Tibial nerve (tissue), 4 donors: ENCODE measurements around the gene C8G. TPM values are rescaled to one million over a fixed set of nuclear protein-coding genes. Genes with fewer than 3 reads are reported as not detected.

Experiments
- DNase-seq, 2 donors: peaks; one replicate each; pipeline ENCODE4 v3.0.0-alpha.2; 2019; ENCODE audit warnings: low spot score in 2 of 2
- H3K27ac ChIP-seq, 4 donors: fragments of 200-600 bp; sonication (generic) in 3 of 4; one replicate each; pipeline ENCODE4 v1.5.1; 2017 to 2019; ENCODE audit warnings: mild to moderate bottlenecking in 1 of 4
- H3K27me3 ChIP-seq, 2 donors: fragments of 200-600 bp; sonication (generic) in 1 of 2; one replicate each; pipeline versions ENCODE4 v1.5.1 to v1.6.0; 2017 to 2019
- H3K36me3 ChIP-seq, 3 donors: fragments of 200-600 bp; sonication (generic); one replicate each; pipeline ENCODE4 v1.5.1; 2018 to 2019
- H3K4me1 ChIP-seq, 4 donors: fragments of 200-600 bp; sonication (generic) in 3 of 4; one replicate each; pipeline ENCODE4 v1.5.1; 2017 to 2019
- H3K4me3 ChIP-seq, 4 donors: fragments of 200-600 bp; sonication (generic) in 3 of 4; one replicate each; pipeline ENCODE4 v1.5.1; 2017 to 2019; ENCODE audit warnings: mild to moderate bottlenecking in 1 of 4, moderate library complexity in 1 of 4
- H3K9me3 ChIP-seq, 4 donors: fragments of 200-600 bp; sonication (generic) in 3 of 4; one replicate each; pipeline ENCODE4 v1.5.1; 2017 to 2019
- EP300 ChIP-seq, 2 donors: sonication (generic); formaldehyde crosslinking; IDR thresholded peaks; one replicate each; pipeline ENCODE4 v1.6.1; 2017; ENCODE audit warnings: antibody characterized with exemption in 2 of 2, mild to moderate bottlenecking in 1 of 2
- POLR2A ChIP-seq, 2 donors: fragments of 450-650 bp; IDR thresholded peaks; one replicate each; pipeline ENCODE4 v1.6.1; 2017; ENCODE audit warnings: antibody characterized with exemption in 2 of 2, mild to moderate bottlenecking in 2 of 2, moderate library complexity in 2 of 2
- WGBS, 2 donors: methylation state at CpG; one replicate each; pipeline ENCODE4 v1.1.5; 2018; 5-methylcytosine and 5-hydroxymethylcytosine counted together
- total RNA-seq, 4 donors: library from RNA; depleted of rRNA; stranded (reverse); fragments of >200 nt; gene quantifications; one replicate each; pipeline ENCODE4 v1.1.0, GENCODE V29; 2016
- TF ChIP-seq, protein P1 (sequence below), 5 experiments: fragments of 200-600 bp in 3 of 5; fragments of 450-650 bp in 2 of 5; sonication (generic) in 3 of 5; IDR thresholded peaks; one replicate each; pipeline ENCODE4 v1.5.1; 2016 to 2019; ENCODE audit warnings: antibody characterized with exemption in 5 of 5, mild to moderate bottlenecking in 3 of 5, moderate library complexity in 2 of 5

The C8G gene
- total RNA-seq, 4 donors from 2014 or later, result 3.3 to 5.1 TPM; not detected in 2

DNA sequence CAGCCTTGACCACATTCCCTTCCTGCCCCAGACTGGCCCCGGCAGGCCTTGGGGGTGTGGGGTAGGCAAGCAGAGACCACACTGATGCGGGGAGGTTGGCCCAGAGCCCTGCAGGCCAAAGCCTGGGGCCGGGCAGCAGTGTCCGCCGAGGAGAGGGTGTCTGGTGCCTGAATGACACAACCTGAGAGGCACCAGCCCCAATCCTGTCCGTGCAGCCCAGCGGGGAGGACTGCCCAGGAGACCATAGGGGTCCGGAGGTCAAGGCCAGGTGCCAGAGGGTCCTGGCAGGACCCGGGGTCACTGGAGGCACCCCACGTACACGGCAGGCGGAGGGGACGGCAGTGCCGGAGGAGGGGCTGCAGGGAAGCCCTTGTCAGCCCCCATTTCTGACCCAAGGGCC lies 26.7 kb downstream of the C8G start:
- H3K9me3 ChIP-seq, result no peaks in the 10 kb centered on the region
- WGBS, 2 donors, result 59 to 82% methylated on average over 4 to 12 of the region's 14 CpGs
- DNase-seq, result no peak
- H3K27me3 ChIP-seq, result no peaks in the 10 kb centered on the region
- no peak overlapping the region for H3K4me3 ChIP-seq
- H3K36me3 ChIP-seq, result no peaks in the 10 kb centered on the region
- TF ChIP-seq POLR2A (IDR thresholded peaks at IDR 0.05) (no peak), EP300 (IDR thresholded peaks at IDR 0.05) (no peak)
- TF ChIP-seq, protein P1, sequence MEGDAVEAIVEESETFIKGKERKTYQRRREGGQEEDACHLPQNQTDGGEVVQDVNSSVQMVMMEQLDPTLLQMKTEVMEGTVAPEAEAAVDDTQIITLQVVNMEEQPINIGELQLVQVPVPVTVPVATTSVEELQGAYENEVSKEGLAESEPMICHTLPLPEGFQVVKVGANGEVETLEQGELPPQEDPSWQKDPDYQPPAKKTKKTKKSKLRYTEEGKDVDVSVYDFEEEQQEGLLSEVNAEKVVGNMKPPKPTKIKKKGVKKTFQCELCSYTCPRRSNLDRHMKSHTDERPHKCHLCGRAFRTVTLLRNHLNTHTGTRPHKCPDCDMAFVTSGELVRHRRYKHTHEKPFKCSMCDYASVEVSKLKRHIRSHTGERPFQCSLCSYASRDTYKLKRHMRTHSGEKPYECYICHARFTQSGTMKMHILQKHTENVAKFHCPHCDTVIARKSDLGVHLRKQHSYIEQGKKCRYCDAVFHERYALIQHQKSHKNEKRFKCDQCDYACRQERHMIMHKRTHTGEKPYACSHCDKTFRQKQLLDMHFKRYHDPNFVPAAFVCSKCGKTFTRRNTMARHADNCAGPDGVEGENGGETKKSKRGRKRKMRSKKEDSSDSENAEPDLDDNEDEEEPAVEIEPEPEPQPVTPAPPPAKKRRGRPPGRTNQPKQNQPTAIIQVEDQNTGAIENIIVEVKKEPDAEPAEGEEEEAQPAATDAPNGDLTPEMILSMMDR (IDR thresholded peaks at IDR 0.05), result no peak
- peaks cover 0 to 56% (median 4%) of the 10 kb centered on the region in 4 donors for H3K4me1 ChIP-seq
- H3K27ac ChIP-seq, result peak overlapping the region in 1 of 4 donors; percentile 90

DNA sequence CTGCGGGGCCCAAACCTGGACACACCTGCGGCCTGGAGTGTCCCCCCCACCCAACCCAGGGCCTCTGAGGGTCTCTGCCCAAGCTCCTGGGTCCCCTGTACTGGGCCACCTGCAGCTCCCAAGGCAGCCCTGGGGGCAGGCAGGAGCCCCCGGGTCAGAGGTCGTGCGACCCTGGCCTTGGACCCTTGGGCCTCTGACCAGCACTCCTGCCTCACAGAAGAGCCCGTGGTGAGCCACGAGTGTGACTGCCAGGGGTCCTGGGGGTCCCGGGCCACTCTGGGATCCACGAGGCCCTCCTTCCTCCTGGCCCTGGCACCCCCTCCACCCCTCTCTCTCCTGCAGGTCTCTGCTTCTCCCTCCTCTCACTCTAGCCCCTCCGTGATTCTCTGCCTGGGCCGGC lies 27.3 kb downstream of the C8G start:
- Histone ChIP-seq H3K27me3 (no peaks in the 10 kb centered on the region), H3K4me3 (no peak overlapping the region), H3K27ac (peak overlapping the region in 1 of 4 donors; percentile 90), H3K36me3 (no peaks in the 10 kb centered on the region), H3K4me1 (peaks cover 0 to 62% (median 4%) of the 10 kb centered on the region in 4 donors), H3K9me3 (no peaks in the 10 kb centered on the region)
- TF ChIP-seq POLR2A (IDR thresholded peaks at IDR 0.05) (no peak), EP300 (IDR thresholded peaks at IDR 0.05) (no peak)
- TF ChIP-seq, protein P1 (IDR thresholded peaks at IDR 0.05), result no peak
- no peak for DNase-seq
- 48 to 73% methylated on average over 6 of the region's 11 CpGs for WGBS, 2 donors

DNA sequence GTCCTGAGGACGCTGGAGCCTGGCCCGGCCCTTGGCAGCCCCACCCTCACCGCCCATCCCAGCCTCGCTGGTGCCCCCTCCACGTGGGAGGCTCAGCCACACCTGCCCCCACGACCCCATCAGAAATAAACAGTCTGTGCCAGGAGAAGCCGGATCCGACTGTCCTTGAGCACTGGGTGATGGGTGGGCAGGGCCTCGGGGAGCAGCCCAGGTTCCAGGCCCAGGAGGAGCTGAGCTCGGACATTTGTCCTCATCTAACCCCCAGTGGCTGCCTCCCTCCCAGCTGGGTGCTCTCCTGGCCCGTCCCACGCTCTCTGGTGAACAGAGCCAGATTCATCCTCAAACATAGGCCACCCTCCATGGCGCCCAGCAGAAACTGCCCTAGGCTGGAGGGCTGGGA lies 27.7 kb downstream of the C8G start:
- Histone ChIP-seq H3K4me3 (no peak overlapping the region), H3K27ac (peak overlapping the region in 1 of 4 donors; percentile 90), H3K36me3 (no peaks in the 10 kb centered on the region), H3K9me3 (no peaks in the 10 kb centered on the region), H3K4me1 (peaks cover 0 to 66% (median 6%) of the 10 kb centered on the region in 4 donors), H3K27me3 (no peaks in the 10 kb centered on the region)
- no peak for DNase-seq
- TF ChIP-seq, protein P1 (IDR thresholded peaks at IDR 0.05), result no peak
- TF ChIP-seq EP300 (IDR thresholded peaks at IDR 0.05) (no peak), POLR2A (IDR thresholded peaks at IDR 0.05) (no peak)
- 54 to 57% methylated on average over 11 to 13 of the region's 13 CpGs for WGBS, 2 donors

DNA sequence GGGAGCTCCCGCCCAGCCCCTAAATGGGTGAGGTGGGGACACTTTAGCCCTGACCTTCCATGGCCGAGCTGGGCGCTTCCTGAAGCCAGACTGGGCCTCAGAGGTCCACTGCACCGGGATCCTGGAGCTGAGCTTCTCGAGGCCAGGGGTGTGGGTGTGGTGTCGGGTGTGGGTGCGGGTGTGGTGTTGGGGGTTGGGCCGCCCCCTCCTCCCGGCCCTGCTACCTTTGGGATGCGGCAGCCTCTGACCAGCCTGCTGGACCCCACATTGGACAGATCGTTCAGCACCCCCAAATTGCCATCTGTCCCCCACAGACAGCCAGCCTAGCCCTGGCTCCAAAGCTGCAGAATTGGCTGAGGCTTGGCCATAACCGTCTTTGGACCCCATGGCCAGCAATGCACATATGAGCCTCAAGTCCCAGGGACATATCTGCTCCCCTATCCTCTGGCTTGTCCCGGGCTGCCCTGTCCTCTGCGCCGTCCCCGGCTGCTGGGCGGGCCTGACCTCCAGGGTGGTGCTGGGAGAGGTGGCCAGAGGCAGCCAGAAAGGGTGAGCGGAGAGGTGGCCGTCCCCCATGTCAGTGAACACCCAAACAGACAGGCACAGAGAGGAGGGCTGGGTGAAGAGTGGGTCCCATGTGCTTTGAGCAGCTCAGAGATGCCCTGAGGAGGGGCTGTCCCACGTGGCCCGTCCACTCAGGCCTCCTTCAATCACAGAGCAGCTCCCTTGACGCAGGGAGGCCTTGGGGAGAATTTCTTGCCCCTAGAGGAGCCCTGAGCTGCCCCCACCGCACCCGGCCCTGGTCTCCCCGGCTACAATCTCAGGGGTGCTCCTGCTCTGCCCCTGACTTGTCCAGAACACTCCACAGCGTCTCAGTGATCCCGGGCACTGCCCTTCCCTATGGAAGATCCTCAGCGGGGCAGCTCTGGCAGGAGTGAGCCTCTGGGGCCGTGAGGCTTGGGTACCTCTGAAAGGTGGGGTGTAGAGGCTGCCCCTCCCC lies 28.9 kb downstream of the C8G start:
- Histone ChIP-seq H3K9me3 (no peaks in the 10 kb centered on the region), H3K27me3 (no peaks in the 10 kb centered on the region), H3K27ac (peak overlapping the region in 1 of 4 donors; percentile 90), H3K4me3 (no peak overlapping the region), H3K4me1 (peaks cover 0 to 73% (median 7%) of the 10 kb centered on the region in 4 donors), H3K36me3 (no peaks in the 10 kb centered on the region)
- WGBS, 2 donors, result 83 to 90% methylated on average over 21 to 25 of the region's 29 CpGs
- TF ChIP-seq, protein P1 (IDR thresholded peaks at IDR 0.05), result no peak
- no peak for TF ChIP-seq EP300 (IDR thresholded peaks at IDR 0.05)
- TF ChIP-seq POLR2A (IDR thresholded peaks at IDR 0.05), result no peak
- no peak for DNase-seq
